ENCODE measurements around the gene FAAP20. TPM values are rescaled to one million over a fixed set of nuclear protein-coding genes. Genes with fewer than 3 reads are reported as not detected.

FAAP20 gene
- total RNA-seq, 1 experiment from 2014 or later = 133 TPM

DNA sequence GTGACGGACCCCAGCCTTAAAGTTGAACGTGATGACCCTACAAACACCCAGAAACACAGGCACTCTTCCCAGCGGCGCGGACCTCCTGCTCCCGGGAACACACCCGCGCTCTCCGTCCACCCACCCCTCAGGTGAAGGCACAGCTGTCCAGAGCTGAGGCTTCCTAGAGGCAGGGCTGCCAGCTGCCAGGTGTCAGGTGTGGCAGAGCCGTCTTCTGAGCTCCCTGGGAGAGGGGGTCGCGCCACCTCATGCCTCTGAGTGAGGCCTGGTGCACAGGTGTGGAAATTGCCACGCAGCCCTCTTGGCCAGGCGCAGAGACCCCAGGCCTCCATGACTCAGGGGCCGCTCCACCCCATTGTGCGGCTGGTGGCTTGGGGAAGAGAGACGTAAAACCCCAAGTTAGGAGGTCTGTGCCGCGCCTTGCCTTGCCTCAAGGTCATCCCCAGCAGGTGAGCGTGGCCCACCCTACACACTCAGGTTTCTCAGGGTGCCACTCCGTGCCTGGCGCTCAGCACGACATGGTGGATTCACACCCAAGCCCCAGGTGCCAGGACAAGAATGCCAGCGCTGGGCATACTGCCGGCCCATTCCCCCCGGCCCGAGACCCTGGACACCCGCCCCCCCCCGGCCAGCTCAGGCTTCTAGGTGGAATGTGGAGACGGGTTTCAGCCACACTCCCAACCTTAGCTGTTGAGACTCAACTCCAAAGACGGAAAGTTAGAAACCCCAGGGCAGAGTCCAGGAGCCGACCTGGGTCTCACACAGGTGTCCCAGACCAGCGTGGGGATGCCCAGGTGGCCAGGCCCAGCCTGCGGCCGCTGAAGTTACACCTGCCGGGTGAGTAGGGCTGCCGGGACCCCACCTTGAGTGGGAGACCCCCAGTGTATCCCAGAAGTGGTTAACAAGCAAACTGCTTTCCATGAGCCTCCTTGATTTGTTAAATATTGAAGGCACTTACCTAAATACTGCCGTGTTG is 8.4 kb downstream of the FAAP20 start:
- no peak for ATAC-seq

GRCh38 chr1:2184934-2185333 is 9.6 kb downstream of the FAAP20 start:
- ChIA-PET CTCF (interaction anchor here (0.9 to 4.0 kb wide), 2 partner anchors 10 to 127 kb away, joined by 3 to 23 read pairs; no protein-coding TSS in a partner anchor), POLR2A (no interaction called here)

More for the DNA sequence above, 8.4 kb downstream of the FAAP20 start:
- Mint-ChIP-seq H3K4me3 (no peak overlapping the region), H3K36me3 (peaks cover 11% of the 10 kb centered on the region), H3K9me3 (no peaks in the 10 kb centered on the region), H3K27ac (no peak overlapping the region), H3K27me3 (ENCODE audit: low read depth) (no peaks in the 10 kb centered on the region), H3K4me1 (peaks cover 9% of the 10 kb centered on the region)
- no peak for TF ChIP-seq SMAD3 (CRISPR knock-in tag; IDR thresholded peaks at IDR 0.05; ENCODE audit: borderline replicate concordance)
- TF ChIP-seq NR1H2 (CRISPR knock-in tag; IDR thresholded peaks at IDR 0.05) = no peak
- ChIA-PET POLR2A (no interaction called here), CTCF (interaction anchor here (1.2 to 4.0 kb wide), 2 partner anchors 9 to 11 kb away, joined by 3 to 23 read pairs; no protein-coding TSS in a partner anchor)
- DNase-seq (ENCODE audit: low spot score) = no peak

More at GRCh38 chr1:2184934-2185333, 9.6 kb downstream of the FAAP20 start:
- Mint-ChIP-seq H3K4me1 (peaks cover 4% of the 10 kb centered on the region), H3K27ac (no peak overlapping the region), H3K9me3 (no peaks in the 10 kb centered on the region), H3K27me3 (ENCODE audit: low read depth) (no peaks in the 10 kb centered on the region), H3K4me3 (no peak overlapping the region), H3K36me3 (peaks cover 14% of the 10 kb centered on the region)
- TF ChIP-seq CTCF (IDR thresholded peaks at IDR 0.05) = no peak
- no peak for TF ChIP-seq TP53 (CRISPR knock-in tag; IDR thresholded peaks at IDR 0.05)
- TF ChIP-seq ZNF317 (CRISPR knock-in tag; IDR thresholded peaks at IDR 0.05; ENCODE audit: borderline replicate concordance, low read depth) = no peak
- TF ChIP-seq ZMAT4 (CRISPR knock-in tag; IDR thresholded peaks at IDR 0.05) = no peak
- TF ChIP-seq, protein P1, sequence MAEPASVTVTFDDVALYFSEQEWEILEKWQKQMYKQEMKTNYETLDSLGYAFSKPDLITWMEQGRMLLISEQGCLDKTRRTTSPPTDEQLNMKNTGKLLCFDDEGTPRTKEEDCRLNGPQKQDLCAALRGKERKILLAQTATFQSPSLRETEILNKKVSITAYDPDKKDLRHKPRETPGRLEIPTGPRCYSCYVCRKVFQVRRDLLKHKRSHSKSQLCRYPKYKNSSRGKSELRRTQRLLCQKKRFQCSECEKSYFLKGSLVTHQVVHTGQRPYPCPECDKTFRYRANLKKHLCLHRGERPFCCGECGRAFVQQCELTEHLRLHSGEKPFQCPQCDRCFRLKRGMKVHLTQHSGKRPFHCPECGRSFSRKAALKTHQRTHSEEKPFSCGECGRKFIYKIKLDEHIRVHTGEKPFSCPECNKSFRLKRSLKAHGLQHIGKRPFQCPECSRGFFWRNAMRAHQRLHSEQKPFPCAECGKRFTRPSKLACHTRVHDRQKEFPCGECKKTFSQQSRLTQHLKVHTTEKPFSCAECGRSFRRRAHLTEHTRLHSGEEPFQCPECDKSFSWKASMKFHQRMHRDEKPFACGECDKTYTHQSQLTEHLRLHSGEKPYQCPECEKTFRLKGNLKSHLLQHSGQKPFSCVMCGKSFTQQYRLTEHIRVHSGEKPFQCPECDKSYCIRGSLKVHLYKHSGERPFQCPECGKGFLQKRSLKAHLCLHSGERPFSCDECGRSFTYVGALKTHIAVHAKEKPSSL (CRISPR knock-in tag; conservative IDR thresholded peaks at IDR 0.05) = no peak
- TF ChIP-seq ZNF219 (CRISPR knock-in tag; IDR thresholded peaks at IDR 0.05; ENCODE audit: borderline replicate concordance) = no peak
- TF ChIP-seq MYBL2 (CRISPR knock-in tag; IDR thresholded peaks at IDR 0.05) = no peak
- TF ChIP-seq, protein P2, sequence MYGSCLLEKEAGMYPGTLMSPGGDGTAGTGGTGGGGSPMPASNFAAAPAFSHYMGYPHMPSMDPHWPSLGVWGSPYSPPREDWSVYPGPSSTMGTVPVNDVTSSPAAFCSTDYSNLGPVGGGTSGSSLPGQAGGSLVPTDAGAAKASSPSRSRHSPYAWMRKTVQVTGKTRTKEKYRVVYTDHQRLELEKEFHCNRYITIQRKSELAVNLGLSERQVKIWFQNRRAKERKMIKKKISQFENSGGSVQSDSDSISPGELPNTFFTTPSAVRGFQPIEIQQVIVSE (CRISPR knock-in tag; IDR thresholded peaks at IDR 0.05; ENCODE audit: borderline replicate concordance) = no peak
- TF ChIP-seq NFE2L1 (CRISPR knock-in tag; IDR thresholded peaks at IDR 0.05) = no peak
- no peak for TF ChIP-seq HMGA2 (CRISPR knock-in tag; IDR thresholded peaks at IDR 0.05)
- TF ChIP-seq GTF2I (CRISPR knock-in tag; conservative IDR thresholded peaks at IDR 0.05) = no peak
- TF ChIP-seq SP1 (CRISPR knock-in tag; conservative IDR thresholded peaks at IDR 0.05) = no peak
- no peak for TF ChIP-seq IRF2 (CRISPR knock-in tag; IDR thresholded peaks at IDR 0.05; ENCODE audit: borderline replicate concordance, low read depth)
- TF ChIP-seq, protein P3, sequence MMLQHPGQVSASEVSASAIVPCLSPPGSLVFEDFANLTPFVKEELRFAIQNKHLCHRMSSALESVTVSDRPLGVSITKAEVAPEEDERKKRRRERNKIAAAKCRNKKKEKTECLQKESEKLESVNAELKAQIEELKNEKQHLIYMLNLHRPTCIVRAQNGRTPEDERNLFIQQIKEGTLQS (CRISPR knock-in tag; conservative IDR thresholded peaks at IDR 0.05) = no peak
- TF ChIP-seq, protein P4, sequence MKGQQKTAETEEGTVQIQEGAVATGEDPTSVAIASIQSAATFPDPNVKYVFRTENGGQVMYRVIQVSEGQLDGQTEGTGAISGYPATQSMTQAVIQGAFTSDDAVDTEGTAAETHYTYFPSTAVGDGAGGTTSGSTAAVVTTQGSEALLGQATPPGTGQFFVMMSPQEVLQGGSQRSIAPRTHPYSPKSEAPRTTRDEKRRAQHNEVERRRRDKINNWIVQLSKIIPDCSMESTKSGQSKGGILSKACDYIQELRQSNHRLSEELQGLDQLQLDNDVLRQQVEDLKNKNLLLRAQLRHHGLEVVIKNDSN (CRISPR knock-in tag; IDR thresholded peaks at IDR 0.05) = no peak
- no peak for TF ChIP-seq ZNF532 (CRISPR knock-in tag; IDR thresholded peaks at IDR 0.05; ENCODE audit: borderline replicate concordance)
- TF ChIP-seq SMAD4 (CRISPR knock-in tag; IDR thresholded peaks at IDR 0.05) = no peak
- TF ChIP-seq NR2C2 (CRISPR knock-in tag; IDR thresholded peaks at IDR 0.05) = no peak
- TF ChIP-seq GRHL2 (CRISPR knock-in tag; IDR thresholded peaks at IDR 0.05; ENCODE audit: insufficient replicate concordance, severe bottlenecking) = no peak
- DNase-seq (ENCODE audit: low spot score) (no peak), ATAC-seq (no peak)

All from WTC11 (cell line).